Neuron (in vitro differentiated cells): Measurements from ENCODE around the gene TARDBP.
"Not testable (repeated sequence)": the region's sequence is repeated elsewhere in the genome, so short reads cannot be mapped to it uniquely, and the experiment has no call there.

Source experiments
- H2AFZ ChIP-seq: one replicate; pipeline ENCODE4 v1.6.1; 2013; ENCODE audit warnings: low read depth, mild to moderate bottlenecking, inconsistent platforms, low read length, moderate library complexity
- H3K27me3 ChIP-seq: one replicate; pipeline ENCODE4 v1.6.1; 2013; ENCODE audit warnings: low read length; ENCODE audit not compliant: insufficient read depth
- H3K36me3 ChIP-seq: one replicate; pipeline ENCODE4 v1.6.1; 2013; ENCODE audit warnings: low read length; ENCODE audit not compliant: insufficient read depth
- H3K4me1 ChIP-seq: one replicate; pipeline ENCODE4 v1.6.1; 2013; ENCODE audit warnings: low read length; ENCODE audit not compliant: insufficient read depth
- H3K4me3 ChIP-seq: 2 replicates; pipeline ENCODE4 v1.5.1; 2013; ENCODE audit warnings: mild to moderate bottlenecking, low read length, moderate library complexity
- H3K9me3 ChIP-seq: one replicate; pipeline ENCODE4 v1.6.1; 2013; ENCODE audit warnings: low read length

The TARDBP gene

GRCh38 chr1:11019971-11020370 is 7.5 kb downstream of the TARDBP start:
- Histone ChIP-seq H3K27me3 (no peaks in the 10 kb centered on the region), H3K4me1 (no peaks in the 10 kb centered on the region), H3K4me3 (no peak overlapping the region), H2AFZ (no peak overlapping the region), H3K9me3 (no peaks in the 10 kb centered on the region), H3K36me3 (peaks cover 86% of the 10 kb centered on the region)

DNA sequence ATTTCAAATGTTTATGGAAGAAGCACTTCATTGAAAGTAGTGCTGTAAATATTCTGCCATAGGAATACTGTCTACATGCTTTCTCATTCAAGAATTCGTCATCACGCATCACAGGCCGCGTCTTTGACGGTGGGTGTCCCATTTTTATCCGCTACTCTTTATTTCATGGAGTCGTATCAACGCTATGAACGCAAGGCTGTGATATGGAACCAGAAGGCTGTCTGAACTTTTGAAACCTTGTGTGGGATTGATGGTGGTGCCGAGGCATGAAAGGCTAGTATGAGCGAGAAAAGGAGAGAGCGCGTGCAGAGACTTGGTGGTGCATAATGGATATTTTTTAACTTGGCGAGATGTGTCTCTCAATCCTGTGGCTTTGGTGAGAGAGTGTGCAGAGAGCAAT is 10.7 kb downstream of the TARDBP start:
- Histone ChIP-seq H3K4me1 (no peaks in the 10 kb centered on the region), H2AFZ (no peak overlapping the region), H3K4me3 (no peak overlapping the region), H3K27me3 (no peaks in the 10 kb centered on the region), H3K9me3 (no peaks in the 10 kb centered on the region), H3K36me3 (peaks cover 96% of the 10 kb centered on the region)

DNA sequence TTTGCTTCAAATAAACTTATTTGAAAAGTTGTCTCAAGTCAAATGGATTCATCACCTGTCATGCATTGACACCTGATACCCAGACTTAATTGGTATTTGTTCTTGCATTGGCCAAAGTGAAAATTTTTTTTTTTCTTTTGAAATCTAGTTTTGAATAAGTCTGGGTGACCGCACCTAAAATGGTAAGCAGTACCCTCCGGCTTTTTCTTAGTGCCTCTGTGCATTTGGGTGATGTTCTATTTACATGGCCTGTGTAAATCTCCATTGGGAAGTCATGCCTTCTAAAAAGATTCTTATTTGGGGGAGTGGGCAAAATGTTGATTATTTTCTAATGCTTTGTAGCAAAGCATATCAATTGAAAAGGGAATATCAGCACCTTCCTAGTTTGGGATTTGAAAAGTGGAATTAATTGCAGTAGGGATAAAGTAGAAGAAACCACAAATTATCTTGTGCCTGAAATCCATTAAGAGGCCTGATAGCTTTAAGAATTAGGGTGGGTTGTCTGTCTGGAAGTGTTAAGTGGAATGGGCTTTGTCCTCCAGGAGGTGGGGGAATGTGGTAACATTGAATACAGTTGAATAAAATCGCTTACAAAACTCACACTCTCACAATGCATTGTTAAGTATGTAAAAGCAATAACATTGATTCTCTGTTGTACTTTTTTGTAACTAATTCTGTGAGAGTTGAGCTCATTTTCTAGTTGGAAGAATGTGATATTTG is 11.9 kb downstream of the TARDBP start:
- Histone ChIP-seq H3K36me3 (peaks cover 85% of the 10 kb centered on the region), H3K9me3 (no peaks in the 10 kb centered on the region), H3K4me3 (no peak overlapping the region), H3K27me3 (no peaks in the 10 kb centered on the region), H3K4me1 (no peaks in the 10 kb centered on the region), H2AFZ (no peak overlapping the region)

GRCh38 chr1:11024874-11025203 is 12.4 kb downstream of the TARDBP start:
- Histone ChIP-seq H3K4me3 (no peak overlapping the region), H2AFZ (no peak overlapping the region), H3K36me3 (peaks cover 82% of the 10 kb centered on the region), H3K27me3 (no peaks in the 10 kb centered on the region), H3K9me3 (no peaks in the 10 kb centered on the region), H3K4me1 (no peaks in the 10 kb centered on the region)

- no peaks in the 10 kb centered on the region for H3K27me3 ChIP-seq
- no peak overlapping the region for H3K4me3 ChIP-seq
- peaks cover 74% of the 10 kb centered on the region for H3K36me3 ChIP-seq
- no peak overlapping the region for H2AFZ ChIP-seq
- no peaks in the 10 kb centered on the region for H3K4me1 ChIP-seq
- H3K9me3 ChIP-seq: no peaks in the 10 kb centered on the region
Measured at GRCh38 chr1:11025618-11026017, 13.2 kb downstream of the TARDBP start.

GRCh38 chr1:11026052-11026451 is 13.6 kb downstream of the TARDBP start:
- H3K36me3 ChIP-seq: peaks cover 70% of the 10 kb centered on the region

GRCh38 chr1:11026903-11027302 is 14.4 kb downstream of the TARDBP start:
- Histone ChIP-seq H3K36me3 (peaks cover 61% of the 10 kb centered on the region), H2AFZ (no peak overlapping the region), H3K4me3 (no peak overlapping the region), H3K27me3 (no peaks in the 10 kb centered on the region), H3K9me3 (no peaks in the 10 kb centered on the region), H3K4me1 (no peaks in the 10 kb centered on the region)

More at GRCh38 chr1:11026052-11026451, 13.6 kb downstream of the TARDBP start:
- no peak overlapping the region for H3K4me3 ChIP-seq
- no peaks in the 10 kb centered on the region for H3K27me3 ChIP-seq
- H3K4me1 ChIP-seq: no peaks in the 10 kb centered on the region
- no peak overlapping the region for H2AFZ ChIP-seq
- no peaks in the 10 kb centered on the region for H3K9me3 ChIP-seq

DNA sequence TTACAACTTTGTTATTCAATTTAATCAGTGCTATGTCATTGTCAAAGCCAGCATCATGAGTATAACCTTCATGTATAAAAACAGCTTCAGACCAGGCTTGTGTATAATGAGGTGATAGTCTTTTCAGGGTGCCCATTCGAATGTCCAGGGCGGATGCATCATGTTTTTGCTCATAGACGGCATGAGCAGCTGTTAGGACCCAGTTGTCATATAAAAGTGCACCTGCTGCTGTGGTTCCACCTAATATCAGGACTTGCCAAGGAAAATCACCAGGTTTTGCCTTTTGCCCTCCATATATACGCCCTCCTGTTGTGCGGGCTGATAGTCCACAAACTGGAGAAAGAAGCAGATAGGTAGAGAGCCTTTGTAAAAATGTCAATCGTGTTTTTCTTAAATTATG is 14.9 kb downstream of the TARDBP start:
- Histone ChIP-seq H3K4me1 (no peaks in the 10 kb centered on the region), H3K36me3 (peaks cover 57% of the 10 kb centered on the region), H2AFZ (no peak overlapping the region), H3K9me3 (no peaks in the 10 kb centered on the region), H3K4me3 (no peak overlapping the region), H3K27me3 (no peaks in the 10 kb centered on the region)

DNA sequence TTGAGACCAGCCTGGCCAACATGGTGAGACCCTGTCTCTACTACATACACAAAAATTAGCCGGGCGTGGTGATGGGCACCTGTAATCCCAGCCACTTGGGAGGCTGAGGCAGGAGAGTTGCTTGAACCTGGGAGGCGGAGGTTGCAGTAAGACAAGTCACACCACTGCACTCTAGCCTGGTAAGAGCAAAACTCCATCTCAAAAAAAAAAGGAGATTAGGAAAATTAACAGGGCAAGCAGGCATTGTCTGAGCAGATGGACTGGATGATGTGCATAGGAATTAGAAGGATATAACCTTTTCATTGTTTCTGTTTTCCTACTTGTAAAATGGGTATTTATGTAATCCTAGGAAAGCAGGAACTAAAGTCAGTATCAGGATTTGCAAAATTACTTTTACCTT is 15.6 kb downstream of the TARDBP start:
- no peak overlapping the region for H2AFZ ChIP-seq
- no peaks in the 10 kb centered on the region for H3K27me3 ChIP-seq
- H3K4me3 ChIP-seq: no peak overlapping the region
- H3K4me1 ChIP-seq: no peaks in the 10 kb centered on the region
- H3K9me3 ChIP-seq: no peaks in the 10 kb centered on the region
- peaks cover 53% of the 10 kb centered on the region for H3K36me3 ChIP-seq

DNA sequence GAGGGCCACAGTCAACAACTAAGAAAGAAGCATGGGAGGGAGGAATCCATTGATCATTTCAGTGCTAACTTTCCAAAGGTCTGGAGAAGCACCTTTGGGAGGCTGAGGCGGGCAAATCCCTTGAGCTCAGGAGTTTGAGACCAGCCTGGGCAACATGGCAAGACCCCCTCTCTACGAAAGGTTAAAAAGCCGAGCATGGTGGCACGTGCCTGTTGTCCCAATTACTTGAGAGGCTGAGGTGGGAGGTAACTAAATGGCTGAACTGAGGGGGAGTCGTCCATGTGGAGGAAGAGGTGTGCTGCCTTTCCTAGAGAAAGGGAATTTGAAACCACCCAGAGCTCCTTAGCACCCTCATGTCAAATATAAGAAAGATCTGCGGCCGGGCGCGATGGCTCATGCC is 18.4 kb downstream of the TARDBP start:
- no peaks in the 10 kb centered on the region for H3K4me1 ChIP-seq
- no peak overlapping the region for H3K4me3 ChIP-seq
- H2AFZ ChIP-seq: no peak overlapping the region
- no peaks in the 10 kb centered on the region for H3K9me3 ChIP-seq
- H3K36me3 ChIP-seq: peaks cover 24% of the 10 kb centered on the region
- H3K27me3 ChIP-seq: no peaks in the 10 kb centered on the region

DNA sequence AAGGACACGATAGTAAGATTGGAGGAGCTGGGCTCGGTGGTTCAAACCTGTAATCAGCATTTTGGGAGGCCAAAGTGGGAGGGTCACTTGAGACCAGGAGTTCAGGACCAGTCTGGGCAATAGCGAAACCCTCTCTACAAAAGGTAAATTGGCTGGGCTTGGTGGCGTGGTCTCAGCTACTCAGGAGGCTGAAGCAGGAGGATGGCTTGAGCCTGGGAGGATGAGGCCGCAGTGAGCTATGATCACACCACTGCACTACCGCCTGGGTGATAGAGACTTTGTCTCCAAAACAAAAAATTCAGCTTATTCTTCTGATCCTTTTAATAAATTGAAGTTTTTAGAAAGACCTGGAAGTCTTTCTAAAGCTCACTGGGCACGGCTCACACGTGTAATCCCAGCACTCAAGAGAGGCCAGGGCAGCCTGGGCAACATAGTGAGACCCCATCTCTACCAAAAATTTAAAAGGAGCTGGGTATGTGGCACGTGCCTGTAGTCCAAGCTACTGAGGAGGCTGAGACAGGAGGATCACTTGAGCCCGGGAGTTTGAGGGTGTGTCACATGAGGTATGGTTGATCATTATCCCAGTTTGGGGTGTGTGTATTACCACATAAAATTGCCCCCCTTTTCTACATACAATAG is 19.3 kb downstream of the TARDBP start:
- Histone ChIP-seq H3K9me3 (no peaks in the 10 kb centered on the region), H2AFZ (no peak overlapping the region), H3K4me3 (no peak overlapping the region), H3K27me3 (no peaks in the 10 kb centered on the region), H3K36me3 (peaks cover 15% of the 10 kb centered on the region), H3K4me1 (no peaks in the 10 kb centered on the region)

GRCh38 chr1:11037019-11037739 is 24.7 kb downstream of the TARDBP start:
- not testable (repeated sequence) for H2AFZ ChIP-seq, H3K36me3 ChIP-seq

GRCh38 chr1:11037740-11038182 is 25.3 kb downstream of the TARDBP start:
- H3K36me3 ChIP-seq: no peaks in the 10 kb centered on the region

More at GRCh38 chr1:11037019-11037739, 24.7 kb downstream of the TARDBP start:
- H3K4me3 ChIP-seq, H3K27me3 ChIP-seq, H3K9me3 ChIP-seq, H3K4me1 ChIP-seq: not testable (repeated sequence)

More at GRCh38 chr1:11037740-11038182, 25.3 kb downstream of the TARDBP start:
- H3K27me3 ChIP-seq: no peaks in the 10 kb centered on the region
- H3K9me3 ChIP-seq: no peaks in the 10 kb centered on the region
- H2AFZ ChIP-seq: no peak overlapping the region
- H3K4me1 ChIP-seq: no peaks in the 10 kb centered on the region
- H3K4me3 ChIP-seq: no peak overlapping the region
